ENCODE measurements around the gene PRUNE2.

DNA sequence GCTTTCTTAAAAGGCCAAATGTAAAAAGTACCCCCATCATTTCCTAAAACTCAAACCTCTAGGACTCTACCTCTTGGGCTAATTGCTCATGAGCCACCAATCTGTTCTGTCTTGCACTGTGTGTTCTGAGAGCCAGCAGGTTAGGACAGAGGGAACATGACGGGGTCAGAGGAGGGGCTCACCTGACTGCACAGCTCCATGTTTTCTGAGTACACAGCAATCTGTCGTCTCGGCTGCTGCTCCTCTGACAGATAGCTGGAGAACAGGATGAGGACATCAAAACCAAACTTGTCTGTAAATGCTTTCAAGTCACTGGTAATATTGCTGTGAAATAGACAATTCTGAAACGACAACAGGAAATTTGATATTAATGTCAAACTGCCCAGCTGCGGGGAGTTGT lies 192.5 kb downstream of the PRUNE2 start:
- TF ChIP-seq, protein P1, sequence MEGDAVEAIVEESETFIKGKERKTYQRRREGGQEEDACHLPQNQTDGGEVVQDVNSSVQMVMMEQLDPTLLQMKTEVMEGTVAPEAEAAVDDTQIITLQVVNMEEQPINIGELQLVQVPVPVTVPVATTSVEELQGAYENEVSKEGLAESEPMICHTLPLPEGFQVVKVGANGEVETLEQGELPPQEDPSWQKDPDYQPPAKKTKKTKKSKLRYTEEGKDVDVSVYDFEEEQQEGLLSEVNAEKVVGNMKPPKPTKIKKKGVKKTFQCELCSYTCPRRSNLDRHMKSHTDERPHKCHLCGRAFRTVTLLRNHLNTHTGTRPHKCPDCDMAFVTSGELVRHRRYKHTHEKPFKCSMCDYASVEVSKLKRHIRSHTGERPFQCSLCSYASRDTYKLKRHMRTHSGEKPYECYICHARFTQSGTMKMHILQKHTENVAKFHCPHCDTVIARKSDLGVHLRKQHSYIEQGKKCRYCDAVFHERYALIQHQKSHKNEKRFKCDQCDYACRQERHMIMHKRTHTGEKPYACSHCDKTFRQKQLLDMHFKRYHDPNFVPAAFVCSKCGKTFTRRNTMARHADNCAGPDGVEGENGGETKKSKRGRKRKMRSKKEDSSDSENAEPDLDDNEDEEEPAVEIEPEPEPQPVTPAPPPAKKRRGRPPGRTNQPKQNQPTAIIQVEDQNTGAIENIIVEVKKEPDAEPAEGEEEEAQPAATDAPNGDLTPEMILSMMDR (conservative IDR thresholded peaks at IDR 0.05; ENCODE audit: low read length) = no peak
- no peak for TF ChIP-seq EZH2phosphoT487 (IDR thresholded peaks at IDR 0.05; ENCODE audit: borderline replicate concordance, low read depth, low read length)

All from OCI-LY7 (cell line).